ENCODE data around the gene RAB20. TPM values are rescaled to one million over a fixed set of nuclear protein-coding genes. Genes with fewer than 3 reads are reported as not detected.
A peak's percentile ranks its signal among the peaks of the same experiment; 100 is the strongest.

Gene RAB20
- total and polyA plus RNA-seq, 8 donors, result 9.3 to 23.6 (median 14.2) TPM

- 1% methylated on average over 28 to 29 of the region's 29 CpGs for WGBS, 2 donors
- ATAC-seq (peak; percentile 44 to 55 (median 47)), DNase-seq (peak; percentile 65 to 86 (median 70)), FAIRE-seq (no peak)
- intact Hi-C loops (cut with DNase I), result no loop called here
- Histone ChIP-seq H3K9me3 (no peaks in the 10 kb centered on the region), H3K27me3 (no peaks in the 10 kb centered on the region), H3K4me1 (peaks cover 21 to 47% (median 26%) of the 10 kb centered on the region in 3 donors), H3K4me3 (peak overlapping the region; percentile 68 to 93 (median 78)), H3K27ac (peak overlapping the region; percentile 88 to 98 (median 96)), H3K36me3 (no peaks in the 10 kb centered on the region)
- TF ChIP-seq CTCF (IDR thresholded peaks at IDR 0.05), result no peak
These were observed 750 bp downstream of the RAB20 start for GRCh38 chr13:110560601-110561343.

DNA sequence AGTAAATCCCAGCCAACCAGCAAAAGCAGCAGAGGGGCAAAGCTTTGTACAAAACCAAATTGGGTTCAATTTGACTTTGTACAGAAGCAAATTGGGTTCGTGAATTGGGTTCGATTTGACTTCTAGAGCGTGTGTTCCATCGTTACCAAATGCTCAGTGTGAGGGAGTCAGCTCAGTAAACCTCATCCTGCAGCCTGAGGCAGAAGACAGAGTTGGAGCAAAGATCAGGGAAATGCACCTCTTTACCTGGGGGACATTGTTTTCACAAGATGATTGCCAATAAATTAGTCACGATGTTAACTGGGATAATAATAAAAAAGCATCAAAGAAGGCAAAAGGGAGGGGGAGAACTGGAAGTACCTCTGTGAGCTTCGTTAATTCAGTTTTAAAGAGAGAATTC lies 1.5 kb downstream of the RAB20 start:
- Histone ChIP-seq H3K36me3 (no peaks in the 10 kb centered on the region), H3K27me3 (no peaks in the 10 kb centered on the region), H3K27ac (peak overlapping the region; percentile 88 to 98 (median 96)), H3K4me3 (peak overlapping the region; percentile 68 to 93 (median 78)), H3K9me3 (no peaks in the 10 kb centered on the region), H3K4me1 (peaks cover 27 to 55% (median 34%) of the 10 kb centered on the region in 3 donors)
- FAIRE-seq (no peak), DNase-seq (no peak), ATAC-seq (no peak)
- TF ChIP-seq CTCF (IDR thresholded peaks at IDR 0.05), result no peak
- intact Hi-C loops (cut with DNase I), result no loop called here
- WGBS, 2 donors, result 15% methylated on average over 6 of the region's 6 CpGs

- no peaks in the 10 kb centered on the region for H3K9me3 ChIP-seq
- H3K36me3 ChIP-seq, result no peaks in the 10 kb centered on the region
- peak; percentile 28 to 47 (median 36) for ATAC-seq
- intact Hi-C loops (cut with DNase I), result no loop called here
- no peak for FAIRE-seq
- DNase-seq, result peak; percentile 70 to 87 (median 75)
- TF ChIP-seq CTCF (IDR thresholded peaks at IDR 0.05), result no peak
- peak overlapping the region; percentile 88 to 98 (median 96) for H3K27ac ChIP-seq
- H3K4me1 ChIP-seq, result peaks cover 30 to 60% (median 35%) of the 10 kb centered on the region in 3 donors
- WGBS, 2 donors, result 8 to 9% methylated on average over 15 of the region's 15 CpGs
- H3K4me3 ChIP-seq, result peak overlapping the region in 3 of 4 donors; percentile 71 to 93 (median 86)
- H3K27me3 ChIP-seq, result no peaks in the 10 kb centered on the region
These were observed 2.0 kb downstream of the RAB20 start for GRCh38 chr13:110559429-110559943.

GRCh38 chr13:110557610-110558305 lies 3.8 kb downstream of the RAB20 start:
- DNase-seq (peak; percentile 67 to 92 (median 88)), ATAC-seq (peak; percentile 7 to 53 (median 40)), FAIRE-seq (no peak)
- Histone ChIP-seq H3K27ac (peak overlapping the region; percentile 54 to 88 (median 72)), H3K36me3 (no peaks in the 10 kb centered on the region), H3K4me1 (peaks cover 34 to 57% (median 35%) of the 10 kb centered on the region in 3 donors), H3K9me3 (no peaks in the 10 kb centered on the region), H3K4me3 (peak overlapping the region in 2 of 4 donors; percentile 11 to 27), H3K27me3 (no peaks in the 10 kb centered on the region)
- TF ChIP-seq CTCF (IDR thresholded peaks at IDR 0.05), result no peak
- intact Hi-C loops (cut with DNase I), result no loop called here
- WGBS, 2 donors, result 21 to 31% methylated on average over 23 of the region's 23 CpGs
